Peyer's patch (tissue), 4 donors: Measurements from ENCODE around the gene ATP5F1B.

Experiments
- POLR2A ChIP-seq, 2 donors: fragments of 450-650 bp; IDR thresholded peaks; one replicate each; pipeline ENCODE4 v1.5.1; 2017; ENCODE audit warnings: antibody characterized with exemption in 2 of 2, mild to moderate bottlenecking in 2 of 2, moderate library complexity in 2 of 2
- TF ChIP-seq, protein P1 (sequence below), 6 experiments: fragments of 450-650 bp in 4 of 6; fragments of 200-600 bp in 2 of 6; sonication (generic) in 1 of 6; IDR thresholded peaks; one replicate each; pipeline ENCODE4 v1.5.1; 2017 to 2019; ENCODE audit warnings: antibody characterized with exemption in 6 of 6, mild to moderate bottlenecking in 3 of 6, moderate library complexity in 1 of 6

DNA sequence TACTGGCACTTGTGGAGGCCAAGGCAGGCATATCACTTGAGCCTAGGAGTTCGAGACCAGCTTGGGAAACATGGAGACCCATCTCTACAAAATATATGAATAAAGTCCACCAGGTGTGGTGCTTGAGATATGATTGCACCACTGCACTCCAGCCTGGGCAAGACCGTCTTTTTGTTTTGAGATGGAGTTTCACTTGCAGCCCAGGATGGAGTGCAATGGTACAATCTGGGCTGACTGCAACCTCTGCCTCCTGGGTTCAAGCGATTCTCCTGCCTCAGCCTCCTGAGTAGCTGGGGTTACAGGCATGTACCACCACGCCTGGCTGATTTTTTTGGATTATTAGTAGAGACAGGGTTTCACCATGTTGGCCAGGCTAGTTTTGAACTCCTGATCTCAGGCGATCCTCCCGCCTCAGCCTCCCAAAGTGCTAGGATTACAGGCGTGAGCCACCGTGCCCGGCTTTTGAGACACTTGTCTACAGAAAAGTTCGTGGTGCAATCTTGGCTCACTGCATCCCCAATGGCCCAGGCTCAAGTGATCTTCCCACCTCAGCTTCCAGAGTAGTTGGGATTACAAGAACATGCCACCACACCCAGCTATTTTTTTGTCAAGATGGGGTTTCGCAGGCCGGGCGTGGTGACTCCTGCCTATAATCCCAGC is 16.3 kb upstream of the ATP5F1B start:
- TF ChIP-seq POLR2A (IDR thresholded peaks at IDR 0.05), result no peak
- TF ChIP-seq, protein P1, sequence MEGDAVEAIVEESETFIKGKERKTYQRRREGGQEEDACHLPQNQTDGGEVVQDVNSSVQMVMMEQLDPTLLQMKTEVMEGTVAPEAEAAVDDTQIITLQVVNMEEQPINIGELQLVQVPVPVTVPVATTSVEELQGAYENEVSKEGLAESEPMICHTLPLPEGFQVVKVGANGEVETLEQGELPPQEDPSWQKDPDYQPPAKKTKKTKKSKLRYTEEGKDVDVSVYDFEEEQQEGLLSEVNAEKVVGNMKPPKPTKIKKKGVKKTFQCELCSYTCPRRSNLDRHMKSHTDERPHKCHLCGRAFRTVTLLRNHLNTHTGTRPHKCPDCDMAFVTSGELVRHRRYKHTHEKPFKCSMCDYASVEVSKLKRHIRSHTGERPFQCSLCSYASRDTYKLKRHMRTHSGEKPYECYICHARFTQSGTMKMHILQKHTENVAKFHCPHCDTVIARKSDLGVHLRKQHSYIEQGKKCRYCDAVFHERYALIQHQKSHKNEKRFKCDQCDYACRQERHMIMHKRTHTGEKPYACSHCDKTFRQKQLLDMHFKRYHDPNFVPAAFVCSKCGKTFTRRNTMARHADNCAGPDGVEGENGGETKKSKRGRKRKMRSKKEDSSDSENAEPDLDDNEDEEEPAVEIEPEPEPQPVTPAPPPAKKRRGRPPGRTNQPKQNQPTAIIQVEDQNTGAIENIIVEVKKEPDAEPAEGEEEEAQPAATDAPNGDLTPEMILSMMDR (IDR thresholded peaks at IDR 0.05), result no peak
